HepG2 (cell line): ENCODE measurements around the gene NLRP4.

Experiments used
- NBN ChIP-seq: fragments of 450-650 bp; conservative IDR thresholded peaks from 2 replicates; pipeline ENCODE4 v1.6.1; 2017
- ZBTB7A ChIP-seq: sonication (generic); formaldehyde crosslinking; IDR thresholded peaks from 2 replicates; pipeline ENCODE4 v1.8.0; 2022; ENCODE audit warnings: mild to moderate bottlenecking, missing genetic modification reagents
- ZNF160 ChIP-seq: sonication (generic); formaldehyde crosslinking; IDR thresholded peaks from 2 replicates; pipeline ENCODE4 v1.8.0; 2022; ENCODE audit warnings: mild to moderate bottlenecking, inconsistent platforms, missing genetic modification reagents

GRCh38 chr19:55855160-55855559, 18.8 kb downstream of the NLRP4 start:
- TF ChIP-seq NBN (no peak), ZNF160 (CRISPR knock-in tag) (no peak), ZBTB7A (CRISPR knock-in tag) (no peak)
